ENCODE measurements around the gene KRTAP6-2. TPM values are rescaled to one million over a fixed set of nuclear protein-coding genes. Genes with fewer than 3 reads are reported as not detected.

Gene KRTAP6-2
- polyA plus RNA-seq (ENCODE audit: insufficient read length in 3 of 3): not detected
- long read RNA-seq, donor 1: 0 reads
- long read RNA-seq, donor 2: 0 reads
- long read RNA-seq, donor 3: 0 reads
- long read RNA-seq, donor 4: 0 reads
- long read RNA-seq, donor 5: 0 reads
- long read RNA-seq, donor 6: 0 reads
- long read RNA-seq, donor 7: 0 reads
- long read RNA-seq, donor 8: 0 reads
- long read RNA-seq, donor 9: 0 reads
- long read RNA-seq, donor 10: 0 reads
- long read RNA-seq, donor 11: 0 reads
- long read RNA-seq, donor 12: 0 reads
- long read RNA-seq, donor 13: 0 reads
- long read RNA-seq, donor 14: 0 reads
- long read RNA-seq, donor 15: 0 reads
- long read RNA-seq, donor 16: 0 reads

GRCh38 chr21:30598802-30599201, at the start of gene KRTAP6-2:
Gene KRTAP6-2, minus strand, starts transcription at chr21:30598902. Its CDS starts 28 bp downstream, at chr21:30598874.
- DNase-seq (ENCODE audit: extremely low read depth in 1 of 11, low read depth in 9 of 11, low spot score in 4 of 11): no peak

DNA sequence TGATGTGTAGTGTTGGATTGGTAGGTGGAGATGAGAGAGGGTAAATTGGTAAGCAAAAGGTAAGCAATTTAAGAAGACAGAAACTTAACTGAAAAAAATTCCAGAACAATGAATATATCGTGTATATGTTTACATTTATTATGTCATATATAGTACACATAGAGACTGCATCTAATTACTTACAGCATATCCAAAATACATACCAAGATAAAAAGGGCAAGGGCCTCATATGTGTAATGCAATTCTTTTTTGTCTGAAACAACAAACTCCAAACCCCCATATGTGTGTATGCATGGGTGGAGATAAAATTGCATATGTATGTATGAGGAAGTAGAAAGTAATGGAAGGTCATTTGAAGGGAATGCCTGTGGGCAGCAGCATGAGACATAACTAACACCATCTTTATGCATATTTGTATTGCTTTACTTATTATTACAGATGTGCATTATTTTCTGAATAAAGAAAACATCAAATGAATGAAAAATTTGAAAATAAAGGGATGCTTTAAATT, 48.3 kb upstream of the KRTAP6-2 start:
- DNase-seq (ENCODE audit: extremely low read depth in 1 of 11, low read depth in 9 of 11, low spot score in 4 of 11): no peak

- DNase-seq (ENCODE audit: extremely low read depth in 1 of 11, low read depth in 9 of 11, low spot score in 4 of 11): no peak
Observed at GRCh38 chr21:30642564-30642963, 43.9 kb upstream of the KRTAP6-2 start, which contains the start of gene KRTAP20-3. Gene KRTAP20-3, plus strand, starts transcription at chr21:30642864.

- no peak for DNase-seq (ENCODE audit: extremely low read depth in 1 of 11, low read depth in 9 of 11, low spot score in 4 of 11)
Observed at GRCh38 chr21:30638686-30639085, 40.0 kb upstream of the KRTAP6-2 start.

DNA sequence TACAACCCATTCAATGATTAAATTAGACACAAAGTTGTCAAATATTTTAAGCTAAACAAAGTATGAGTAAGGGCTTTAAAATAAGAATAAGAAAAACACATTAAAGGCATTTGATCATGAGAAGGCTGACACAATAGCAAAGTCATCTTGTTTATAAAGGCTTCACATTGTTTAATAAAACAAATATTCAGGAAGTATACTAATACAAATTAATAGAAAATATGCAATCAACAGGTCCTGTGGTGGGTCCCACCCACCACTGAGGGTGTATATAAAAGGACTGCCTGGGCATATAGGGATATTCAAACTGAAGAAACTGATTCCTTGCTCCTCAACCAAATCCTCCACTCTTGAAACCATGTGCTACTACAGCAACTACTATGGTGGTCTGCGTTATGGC, 36.2 kb upstream of the KRTAP6-2 start, which contains the start of gene KRTAP20-2:
TSS of gene KRTAP20-2 (plus strand) at position 301 of the 400 bp plus-strand sequence. CDS start at position 359, 58 bp downstream.
- no peak for DNase-seq (ENCODE audit: extremely low read depth in 1 of 11, low read depth in 9 of 11, low spot score in 4 of 11)

GRCh38 chr21:30629200-30629599, 30.5 kb upstream of the KRTAP6-2 start:
- DNase-seq (ENCODE audit: extremely low read depth in 1 of 11, low read depth in 9 of 11, low spot score in 4 of 11): no peak

DNA sequence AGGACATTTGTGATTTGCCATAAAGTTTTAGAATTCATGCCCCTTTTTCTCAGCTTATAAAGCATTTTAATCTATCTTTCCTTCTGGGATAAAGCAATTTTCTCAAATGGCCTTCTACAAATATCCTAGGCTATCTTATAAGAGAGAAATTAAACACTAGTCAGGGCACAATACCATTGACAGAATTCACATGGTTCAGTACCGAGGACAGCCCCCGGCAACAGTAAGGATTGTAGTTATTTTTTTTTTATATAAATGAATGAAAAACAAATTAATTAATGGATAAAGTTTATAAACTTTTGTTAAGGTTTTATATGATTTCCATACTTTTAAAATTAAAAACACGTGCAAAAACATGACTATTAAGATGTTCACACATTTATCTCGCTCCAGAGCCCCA, 29.4 kb upstream of the KRTAP6-2 start:
- DNase-seq (ENCODE audit: extremely low read depth in 1 of 11, low read depth in 9 of 11, low spot score in 4 of 11): no peak

DNA sequence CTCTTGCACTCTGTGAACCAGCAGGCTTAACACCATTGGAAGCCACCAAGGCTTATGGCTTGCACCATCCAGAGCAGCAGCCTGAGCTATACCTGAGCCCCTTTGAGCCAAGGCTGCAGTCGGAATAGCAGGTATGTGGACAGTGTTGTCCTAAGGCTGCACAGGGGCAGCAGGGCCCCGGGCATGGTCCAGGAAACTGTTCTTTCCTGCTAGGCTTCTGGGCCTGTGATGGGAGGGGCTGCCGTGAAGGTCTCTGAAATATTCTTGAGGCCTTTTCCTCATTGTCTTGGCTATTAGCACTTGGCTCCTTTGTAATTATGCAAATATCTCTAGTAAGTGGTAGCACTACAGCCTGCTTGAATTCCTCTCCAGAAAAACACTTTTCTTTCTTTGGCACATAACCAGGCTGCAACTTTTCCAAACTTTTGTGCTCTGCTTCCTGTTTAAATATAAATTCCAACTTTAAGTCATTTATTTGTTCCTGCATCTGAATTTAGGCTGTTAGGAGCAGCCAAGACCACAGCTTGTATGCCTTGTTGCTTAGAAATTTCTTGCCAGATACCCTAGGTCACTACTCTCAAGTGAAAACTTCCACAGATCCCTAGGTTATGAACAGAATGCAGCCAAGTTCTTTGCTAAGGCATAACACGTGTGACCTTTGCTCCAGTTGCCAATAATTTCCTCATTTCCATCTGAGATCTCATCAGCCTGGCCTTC, 26.9 kb upstream of the KRTAP6-2 start:
- no peak for DNase-seq (ENCODE audit: extremely low read depth in 1 of 11, low read depth in 9 of 11, low spot score in 4 of 11)

- no peak for DNase-seq (ENCODE audit: extremely low read depth in 1 of 11, low read depth in 9 of 11, low spot score in 4 of 11)
Observed at GRCh38 chr21:30623362-30623761, 24.7 kb upstream of the KRTAP6-2 start.

GRCh38 chr21:30620522-30620921, 21.8 kb upstream of the KRTAP6-2 start, which contains the start of gene KRTAP20-4:
Gene KRTAP20-4, plus strand, starts transcription at chr21:30620627.
- no peak for DNase-seq (ENCODE audit: extremely low read depth in 1 of 11, low read depth in 9 of 11, low spot score in 4 of 11)

- no peak for DNase-seq (ENCODE audit: extremely low read depth in 1 of 11, low read depth in 9 of 11, low spot score in 4 of 11)
Observed at GRCh38 chr21:30620080-30620479, 21.4 kb upstream of the KRTAP6-2 start.

DNA sequence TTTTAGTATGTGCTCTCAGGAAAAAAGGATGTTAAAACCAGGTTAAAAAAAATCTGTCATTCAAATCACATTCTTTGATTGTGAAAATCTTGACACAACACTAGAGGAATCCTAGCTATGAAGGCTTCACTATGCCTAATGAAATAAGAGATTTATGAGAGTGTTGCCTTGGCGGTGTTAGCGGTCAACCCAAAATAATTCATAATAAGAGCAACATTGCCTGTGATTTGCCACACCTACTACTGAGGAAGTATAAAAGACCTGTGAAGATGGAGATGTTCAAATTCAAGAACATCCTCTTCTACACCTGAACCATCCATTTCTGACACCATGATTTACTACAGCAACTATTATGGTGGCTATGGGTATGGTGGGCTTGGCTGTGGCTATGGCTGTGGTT, 17.4 kb upstream of the KRTAP6-2 start, which contains the start of gene KRTAP20-1:
TSS of gene KRTAP20-1 (plus strand) at position 301 of the 400 bp plus-strand sequence. CDS start at position 331, 30 bp downstream.
- DNase-seq (ENCODE audit: extremely low read depth in 1 of 11, low read depth in 9 of 11, low spot score in 4 of 11): no peak

- no peak for DNase-seq (ENCODE audit: extremely low read depth in 1 of 11, low read depth in 9 of 11, low spot score in 4 of 11)
Observed at GRCh38 chr21:30615199-30615598, 16.5 kb upstream of the KRTAP6-2 start.

DNA sequence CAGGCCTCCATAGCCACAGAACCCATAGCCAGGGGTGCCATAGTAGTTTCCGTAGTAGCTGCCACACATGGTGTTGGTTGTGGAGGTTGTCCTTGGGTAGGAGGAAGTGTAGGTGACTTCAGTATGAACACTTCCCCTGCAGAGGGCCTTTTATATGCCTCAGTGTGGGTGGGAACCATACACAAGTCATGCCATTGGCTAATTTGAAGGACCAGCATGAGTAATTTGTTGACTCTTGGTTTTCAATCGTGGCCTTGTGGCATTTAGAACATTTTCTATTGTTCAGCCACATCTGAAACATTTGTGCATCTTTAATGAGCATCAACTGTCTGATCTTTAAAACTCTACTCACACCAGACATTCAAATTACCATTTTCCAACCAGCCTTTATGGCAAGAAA, 15.1 kb upstream of the KRTAP6-2 start, which contains the start of gene KRTAP6-1:
TSS of gene KRTAP6-1 (minus strand) at position 95 of the 400 bp plus-strand sequence. CDS start at position 69, 26 bp downstream.
- no peak for DNase-seq (ENCODE audit: extremely low read depth in 1 of 11, low read depth in 9 of 11, low spot score in 4 of 11)

DNA sequence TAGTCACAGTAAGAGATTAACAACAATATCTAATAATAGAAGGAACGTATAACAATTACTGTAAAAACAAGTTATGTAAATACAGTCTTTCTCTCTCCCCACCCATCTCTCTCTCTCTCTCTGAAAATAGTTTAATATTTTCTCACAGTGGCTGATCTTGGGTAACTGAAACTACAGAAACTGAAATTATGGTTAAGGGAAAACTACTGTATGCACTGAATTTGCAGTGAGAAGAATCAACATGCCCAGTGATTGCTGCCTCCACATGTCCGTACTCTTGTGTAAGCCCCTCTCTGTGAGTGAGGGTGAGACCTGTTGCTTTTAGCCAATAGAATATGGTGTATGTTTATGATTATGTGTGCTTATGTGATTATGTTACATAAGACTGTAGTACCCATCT, 13.4 kb upstream of the KRTAP6-2 start:
- no peak for DNase-seq (ENCODE audit: extremely low read depth in 1 of 11, low read depth in 9 of 11, low spot score in 4 of 11)

DNA sequence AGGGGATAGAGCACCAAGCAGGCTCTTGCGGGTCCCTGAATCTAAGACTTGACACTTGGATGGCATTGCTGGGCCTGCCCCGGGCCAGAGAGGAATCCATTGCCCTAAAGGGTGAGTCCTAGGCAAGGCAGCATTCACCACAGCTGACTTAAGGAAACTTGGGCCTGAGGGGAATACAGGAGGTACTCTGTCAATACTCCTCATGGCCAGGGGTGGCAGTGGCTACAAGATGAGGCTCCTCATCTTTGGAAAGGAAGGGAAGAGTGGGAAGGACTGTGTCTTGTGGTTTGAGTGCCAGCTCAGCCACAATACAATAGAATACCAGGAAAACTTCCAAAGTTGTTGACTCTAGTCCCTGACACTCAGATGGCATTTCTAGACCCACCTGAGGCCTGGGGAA, 7.3 kb upstream of the KRTAP6-2 start:
- DNase-seq (ENCODE audit: extremely low read depth in 1 of 11, low read depth in 9 of 11, low spot score in 4 of 11): no peak

DNA sequence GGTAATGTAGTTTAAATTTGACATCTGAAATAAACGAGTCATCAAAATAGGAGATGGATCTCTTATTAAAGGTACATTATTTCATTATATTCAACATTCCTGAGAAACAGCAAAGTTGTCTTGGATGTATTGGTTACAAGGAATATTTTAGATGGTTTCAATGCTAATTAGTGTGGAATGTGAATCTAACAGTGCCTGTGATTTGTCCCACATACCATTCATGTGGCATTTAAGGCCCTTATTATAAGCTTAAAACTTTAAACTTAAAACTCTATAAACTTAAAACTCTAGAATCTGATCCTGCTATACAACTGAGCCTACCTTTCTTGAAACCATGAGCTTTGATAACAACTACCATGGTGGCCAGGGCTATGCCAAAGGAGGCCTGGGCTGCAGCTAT, 2.1 kb upstream of the KRTAP6-2 start, which contains the start of gene KRTAP22-1:
TSS of gene KRTAP22-1 (plus strand) at position 301 of the 400 bp plus-strand sequence.
- DNase-seq (ENCODE audit: extremely low read depth in 1 of 11, low read depth in 9 of 11, low spot score in 4 of 11): no peak

DNA sequence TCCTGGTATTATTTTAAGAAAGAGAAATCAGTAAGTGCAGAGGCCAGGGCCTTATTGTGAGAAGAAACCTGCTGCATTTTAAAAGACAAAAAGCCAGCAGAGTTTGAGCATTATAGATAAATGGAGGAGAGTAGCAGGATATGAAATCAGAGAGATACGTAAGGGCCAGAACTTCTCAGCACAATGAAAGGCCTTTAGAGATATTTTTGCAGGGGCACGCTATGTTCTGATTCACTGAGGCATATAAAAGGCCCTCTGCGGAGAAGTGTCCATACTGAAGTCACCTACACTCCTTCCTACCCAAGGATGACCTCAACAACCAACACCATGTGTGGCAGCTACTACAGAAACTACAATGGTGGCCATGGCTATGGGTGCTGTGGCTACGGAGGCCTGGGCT, 6.6 kb downstream of the KRTAP6-2 start, which contains the start of gene KRTAP6-3:
TSS of gene KRTAP6-3 (plus strand) at position 301 of the 400 bp plus-strand sequence. CDS start at position 307, 6 bp downstream.
- DNase-seq (ENCODE audit: extremely low read depth in 1 of 11, low read depth in 9 of 11, low spot score in 4 of 11): no peak

DNA sequence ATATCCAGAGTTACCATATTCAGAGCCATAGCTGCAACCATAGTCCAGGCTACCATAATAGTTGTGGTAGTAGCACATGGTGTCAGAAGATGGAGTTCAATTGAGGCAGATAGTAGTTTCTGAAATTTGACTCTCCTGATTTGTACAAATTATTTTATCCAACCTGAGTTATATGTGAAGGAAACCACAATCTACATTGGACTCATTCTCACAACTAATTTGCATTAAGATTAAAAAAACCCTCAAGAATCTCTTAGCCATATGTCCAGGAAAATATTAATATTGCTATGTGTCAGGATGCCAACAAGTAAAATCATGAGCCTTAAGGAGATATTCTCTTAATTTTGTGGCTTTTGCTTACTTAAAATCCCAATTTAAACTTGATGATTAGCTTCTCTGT, 8.4 kb downstream of the KRTAP6-2 start, which contains the start of gene KRTAP22-2:
TSS of gene KRTAP22-2 (minus strand) at position 101 of the 400 bp plus-strand sequence.
- DNase-seq (ENCODE audit: extremely low read depth in 1 of 11, low read depth in 9 of 11, low spot score in 4 of 11): no peak
